GM18508 (cell line): Measurements from ENCODE around the gene TSC1.

Experiments
- ATAC-seq: cut with Tn5 transposase; IDR thresholded peaks from one replicate; pipeline ENCODE4 v1.9.1; 2021; ENCODE audit warnings: moderate number of reproducible peaks; ENCODE audit not compliant: insufficient read depth, unreplicated experiment

The TSC1 gene

DNA sequence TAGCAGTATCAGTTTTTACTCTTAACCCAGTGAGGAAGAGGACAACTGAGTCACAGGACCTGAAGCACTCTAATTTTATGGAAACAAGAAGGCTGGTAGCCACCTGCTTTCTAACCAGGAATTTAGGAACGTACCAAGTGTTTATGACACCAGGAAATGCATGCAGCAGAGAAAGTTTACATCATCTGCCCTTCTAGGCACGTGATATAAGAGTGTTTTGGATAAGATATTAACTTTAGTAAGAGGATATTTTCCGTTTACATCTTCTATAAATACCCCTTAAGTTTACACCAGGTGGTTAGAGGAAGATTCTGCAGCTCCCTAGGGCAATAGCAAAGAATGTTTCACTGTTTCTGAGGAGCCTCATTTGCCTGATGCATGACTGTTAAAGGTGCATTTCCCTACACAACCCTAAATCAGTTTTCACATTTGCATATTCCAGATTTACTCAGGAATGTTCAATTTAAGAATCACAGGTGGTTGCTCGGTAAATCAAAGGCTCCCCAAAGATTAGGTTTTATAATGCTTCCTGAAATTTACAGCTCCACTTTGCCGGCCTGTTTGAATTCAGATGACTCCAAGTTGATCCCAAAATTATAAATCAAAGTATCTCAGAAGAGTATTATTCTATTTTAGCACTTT, 1.8 kb downstream of the TSC1 start:
- no peak for ATAC-seq

DNA sequence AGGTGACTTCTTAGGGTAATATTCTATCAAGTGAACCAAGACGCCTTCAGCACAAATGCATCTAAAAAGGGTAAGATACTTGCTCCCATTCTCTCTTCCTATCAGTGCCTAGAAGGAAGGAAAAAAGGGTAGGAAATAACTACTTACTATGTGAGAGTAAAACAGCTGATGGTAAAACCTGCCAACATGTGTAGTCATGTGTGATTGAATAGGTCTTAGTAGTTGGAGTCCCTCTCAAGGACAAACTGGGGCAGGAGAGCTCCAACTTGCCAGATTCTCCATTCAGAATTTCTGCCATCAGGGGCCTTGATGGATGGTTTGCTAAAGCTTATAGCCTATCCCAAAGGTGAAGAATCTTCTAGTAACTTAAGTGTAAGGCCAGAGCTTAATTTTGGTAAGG, 5.2 kb downstream of the TSC1 start:
- no peak for ATAC-seq

- ATAC-seq, result no peak
These were observed 6.9 kb downstream of the TSC1 start for GRCh38 chr9:132937463-132937901.

DNA sequence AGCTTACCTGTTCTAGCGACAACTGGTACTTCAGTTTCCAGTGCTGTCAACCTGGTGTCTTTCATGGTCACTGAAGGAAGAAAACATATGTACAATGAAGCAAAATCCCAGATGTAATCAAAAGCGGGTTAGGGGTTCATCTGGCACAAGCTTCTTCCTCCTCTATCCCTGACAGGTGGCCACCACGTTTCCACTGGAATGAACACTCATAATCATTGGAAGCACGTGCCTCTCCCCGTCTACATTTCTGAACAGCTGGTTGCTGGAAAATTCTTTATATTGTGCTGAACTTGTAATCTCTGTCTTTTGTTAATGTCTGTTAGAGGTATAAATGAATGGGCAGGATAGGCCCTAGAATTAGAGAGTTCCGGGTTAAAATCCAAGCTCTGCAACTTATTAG, 9.4 kb downstream of the TSC1 start:
- ATAC-seq, result no peak

DNA sequence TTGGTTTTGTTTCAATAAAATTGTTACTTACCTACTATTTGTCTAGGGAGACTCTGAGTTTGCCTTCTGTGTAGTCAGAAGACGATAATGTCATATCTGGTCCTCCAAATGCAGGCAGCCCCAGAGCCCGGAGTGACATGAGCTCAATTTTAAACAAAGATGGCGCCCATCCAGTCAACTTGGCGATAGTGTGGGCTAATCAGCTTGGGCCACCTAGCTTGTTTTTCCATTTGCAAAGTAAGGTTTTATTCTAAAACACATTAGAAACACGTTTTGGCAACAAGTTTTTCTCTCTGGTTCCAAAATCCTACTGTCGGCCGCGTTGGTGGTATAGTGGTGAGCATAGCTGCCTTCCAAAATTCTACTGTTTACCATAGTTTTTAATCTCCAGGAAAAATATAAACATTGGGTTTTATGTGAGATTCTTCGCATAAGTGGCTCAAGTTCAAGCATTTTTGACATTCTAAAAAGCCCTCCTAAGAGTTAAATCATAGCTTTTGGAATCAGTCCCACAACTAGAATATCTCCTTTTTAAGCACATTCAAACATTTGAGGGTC, 13.2 kb downstream of the TSC1 start:
- ATAC-seq, result no peak

DNA sequence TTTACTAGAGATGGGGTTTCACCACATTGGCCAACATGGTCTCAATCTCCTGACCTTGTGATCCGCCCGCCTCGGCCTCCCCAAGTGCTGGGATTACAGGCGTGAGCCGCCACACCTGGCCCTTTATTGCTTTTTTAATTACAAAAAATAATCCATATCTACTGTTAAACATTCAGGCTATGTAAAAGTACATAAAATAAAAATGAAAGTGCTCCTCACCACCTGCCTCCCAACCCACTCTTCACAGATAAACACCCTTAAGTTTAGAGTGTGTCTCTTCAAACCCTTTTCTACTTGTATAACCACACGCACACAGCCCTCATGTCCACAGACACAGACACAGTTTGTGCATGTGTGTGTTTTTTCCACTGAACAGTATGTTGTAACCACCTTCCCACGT, 16.7 kb downstream of the TSC1 start:
- ATAC-seq, result no peak

DNA sequence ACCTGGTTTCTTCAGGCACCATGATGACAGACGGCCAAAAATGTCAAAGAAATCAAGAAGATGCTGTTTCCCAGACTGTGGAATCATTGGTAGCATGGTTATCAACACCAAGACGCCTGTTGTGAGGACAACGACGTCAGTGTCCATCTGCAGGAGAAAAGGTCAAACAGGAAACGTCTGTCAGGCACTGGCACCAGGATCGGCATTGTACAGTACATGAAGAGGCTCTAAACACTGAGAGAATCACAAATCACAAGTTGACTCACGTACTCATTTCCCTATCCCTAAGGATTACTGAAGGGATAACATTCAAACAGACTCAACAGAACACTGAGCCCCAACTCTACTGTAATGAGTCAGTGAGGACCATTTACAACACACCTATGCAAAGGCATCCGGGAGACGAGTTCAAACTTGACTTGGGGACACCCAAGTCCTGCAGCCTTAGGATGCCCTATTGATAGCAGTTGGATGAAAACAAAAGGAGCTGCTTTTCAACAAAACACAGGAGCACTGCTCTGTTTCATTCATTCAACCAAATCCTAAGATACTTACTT, 21.0 kb downstream of the TSC1 start:
- ATAC-seq, result no peak

GRCh38 chr9:132919614-132920268, 24.7 kb downstream of the TSC1 start:
- no peak for ATAC-seq

DNA sequence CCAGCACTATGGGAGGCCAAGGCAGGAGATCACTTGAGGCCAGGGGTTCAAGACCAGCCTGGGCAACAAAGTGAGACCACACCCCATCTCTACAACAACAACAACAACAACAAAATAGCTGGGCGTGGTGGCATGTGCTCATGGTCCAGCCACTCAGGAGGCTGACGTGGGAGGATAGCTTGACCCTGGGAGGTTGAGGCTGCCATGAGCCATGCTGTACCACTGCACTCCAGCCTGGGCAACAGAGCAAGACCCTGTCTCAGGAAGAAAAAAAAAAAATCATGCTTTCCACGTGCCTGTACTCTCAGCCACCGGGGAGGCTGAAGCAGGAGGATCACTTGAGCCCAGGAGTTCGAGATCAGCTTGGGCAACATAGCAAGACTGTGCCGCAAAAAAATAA, 29.5 kb downstream of the TSC1 start:
- ATAC-seq, result no peak

DNA sequence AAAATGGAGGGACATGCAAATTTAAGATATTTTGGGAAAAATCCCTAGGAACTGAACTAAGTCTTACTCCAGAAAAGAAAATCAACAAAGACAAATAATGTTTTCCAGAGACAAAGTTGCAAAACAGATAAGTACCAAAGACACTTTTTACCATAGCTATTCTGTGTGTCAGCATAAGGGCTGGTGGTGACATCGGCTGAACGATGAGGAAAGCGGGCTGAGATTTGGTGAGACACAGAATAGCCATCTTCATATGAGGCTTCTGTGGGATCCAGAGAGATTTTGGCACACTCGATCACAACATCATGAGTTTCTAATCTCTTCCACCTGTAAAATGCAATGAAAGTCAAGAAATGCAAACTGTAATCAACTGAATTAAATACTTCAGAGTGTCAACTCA, 32.3 kb downstream of the TSC1 start:
- no peak for ATAC-seq

DNA sequence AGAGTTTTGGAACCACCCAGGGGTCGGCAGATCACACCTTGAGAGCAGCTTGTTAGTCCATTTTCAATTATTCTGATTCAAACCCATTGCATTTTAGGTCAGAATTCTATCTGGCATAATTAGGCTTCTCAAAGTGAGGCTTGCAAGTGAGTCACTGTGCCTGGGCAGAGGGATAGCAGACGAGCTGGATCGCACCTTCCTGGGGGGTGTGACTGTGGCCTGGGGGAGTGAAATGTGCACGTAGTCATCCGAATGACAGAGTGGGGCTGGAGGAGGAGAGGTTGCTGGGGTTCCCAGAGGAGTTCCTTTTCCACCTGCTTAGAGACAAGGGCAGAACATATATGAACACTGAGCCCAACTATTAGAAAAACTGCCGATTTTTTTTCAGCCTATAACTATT, 34.0 kb downstream of the TSC1 start:
- no peak for ATAC-seq

GRCh38 chr9:132909311-132909710, 35.1 kb downstream of the TSC1 start:
- no peak for ATAC-seq

GRCh38 chr9:132908635-132909034, 35.8 kb downstream of the TSC1 start:
- no peak for ATAC-seq

DNA sequence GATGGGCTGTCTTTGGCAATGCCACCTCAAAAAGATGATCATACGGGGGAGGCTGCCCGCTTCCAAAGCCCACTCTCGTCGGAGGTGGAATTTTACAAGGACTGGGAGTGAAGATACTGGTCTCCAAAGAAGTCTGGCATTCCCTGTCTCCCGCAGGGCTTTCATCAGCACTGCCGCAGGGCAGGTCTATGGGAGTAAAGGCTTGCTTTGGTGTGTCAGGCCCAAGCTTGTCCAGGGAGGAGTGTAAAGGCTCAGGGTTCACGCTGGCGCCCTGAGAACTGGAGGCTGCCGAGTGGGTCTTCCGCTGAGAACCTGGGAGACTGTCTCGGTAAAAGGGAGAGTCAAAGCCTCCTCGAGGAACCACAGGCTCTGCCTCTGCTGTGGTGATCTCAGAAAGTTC, 38.7 kb downstream of the TSC1 start:
- ATAC-seq, result no peak

GRCh38 chr9:132903574-132904492, 40.6 kb downstream of the TSC1 start:
- no peak for ATAC-seq

DNA sequence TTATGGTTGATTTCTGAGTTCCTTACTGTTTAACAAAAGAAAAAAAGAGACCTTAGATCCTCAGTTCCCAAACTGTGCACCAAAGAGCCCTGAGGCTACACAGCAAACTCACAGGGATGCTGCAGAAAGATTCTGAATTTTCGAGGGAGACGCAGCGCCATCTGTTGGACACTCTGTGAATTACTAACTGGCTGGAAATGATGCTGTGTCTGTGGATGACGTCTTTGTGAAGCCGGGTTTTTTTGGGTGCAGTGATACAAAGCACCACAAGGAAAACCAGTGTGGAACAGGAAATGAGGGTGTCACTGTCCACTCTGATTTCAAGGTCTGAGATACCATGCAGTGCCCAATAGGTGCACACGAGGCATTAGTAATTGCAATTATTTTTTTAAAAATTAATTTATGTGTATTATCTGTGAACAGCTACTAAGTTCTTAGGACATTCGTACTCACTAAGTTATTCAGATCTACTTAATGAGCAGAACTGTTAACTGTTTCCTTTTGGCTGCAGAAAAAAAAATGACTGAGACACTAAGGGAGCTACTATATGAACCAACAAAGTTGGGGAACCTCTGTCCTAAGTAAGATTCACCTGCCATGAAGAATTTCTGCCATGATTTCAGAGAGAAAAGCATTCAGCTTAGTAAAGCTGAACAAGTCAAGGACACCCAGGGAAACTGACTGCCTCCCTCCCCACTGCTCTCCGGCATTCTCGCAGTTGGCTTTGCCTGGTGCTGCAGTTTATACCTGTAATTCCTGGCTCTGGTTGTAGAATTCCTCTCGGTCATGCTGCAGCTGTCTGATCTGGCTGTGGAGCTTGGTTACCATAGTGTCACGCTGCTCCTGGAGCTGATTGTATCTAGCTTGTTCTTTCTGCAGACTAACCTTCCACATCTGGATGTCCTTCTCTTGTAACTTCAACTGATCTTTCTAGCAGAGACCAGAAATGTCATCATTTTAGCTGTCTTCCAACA, 42.3 kb downstream of the TSC1 start:
- no peak for ATAC-seq

GRCh38 chr9:132898051-132898450, 46.4 kb downstream of the TSC1 start:
- no peak for ATAC-seq

GRCh38 chr9:132896906-132897305, 47.5 kb downstream of the TSC1 start:
- ATAC-seq, result no peak

- no peak for ATAC-seq
These were observed 48.2 kb downstream of the TSC1 start for GRCh38 chr9:132896264-132896663.
